GM20431 (cell line): ENCODE data around the gene HPSE2.

ENCODE experiments used
- in situ Hi-C: fragments of 300-500 bp; cut with MseI, MboI; formaldehyde crosslinking; loops from one replicate; pipeline ENCODE4 v1.15.0; 2020; ENCODE audit warnings: low sequenced_read_pairs; ENCODE audit not compliant: unreplicated experiment

The HPSE2 gene

DNA sequence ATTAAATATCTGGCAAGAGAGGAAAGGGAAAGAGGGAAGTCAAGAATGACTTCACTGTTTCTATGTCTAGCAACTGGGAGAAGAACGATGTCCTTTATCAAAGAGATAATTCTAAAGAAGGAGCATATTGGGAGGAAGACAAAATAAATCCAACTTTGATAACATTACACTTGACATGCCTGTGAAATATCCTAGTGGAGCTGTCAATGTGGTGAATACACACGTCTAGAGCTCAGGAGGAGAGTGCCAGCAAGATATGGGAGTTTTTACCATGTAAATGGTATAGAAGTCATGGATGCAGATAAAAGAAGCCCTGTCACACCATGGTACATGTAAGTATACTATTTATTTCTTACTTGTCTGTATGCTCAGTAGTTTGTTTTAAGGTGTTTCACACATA lies 356.7 kb downstream of the HPSE2 start:
- in situ Hi-C loops: no loop called here

DNA sequence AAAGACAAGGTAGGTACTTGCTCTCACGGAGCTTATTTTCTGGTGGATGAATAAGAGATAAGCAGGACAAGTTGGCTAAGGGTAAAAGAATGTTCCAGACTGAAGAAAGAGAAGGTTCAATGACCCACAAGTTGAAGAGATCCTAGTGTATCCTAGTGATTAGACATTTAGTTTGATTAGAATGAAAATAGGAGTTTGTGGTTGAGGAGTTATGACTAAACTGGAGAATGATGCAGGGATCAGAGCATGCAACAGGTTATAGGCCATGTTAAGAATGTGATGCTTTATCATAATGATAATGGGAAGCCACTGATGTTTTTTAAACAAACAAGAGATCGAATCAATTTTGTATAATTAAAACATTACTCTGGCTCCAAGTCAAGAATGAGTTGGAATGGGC lies 357.2 kb downstream of the HPSE2 start:
- in situ Hi-C loops: no loop called here

DNA sequence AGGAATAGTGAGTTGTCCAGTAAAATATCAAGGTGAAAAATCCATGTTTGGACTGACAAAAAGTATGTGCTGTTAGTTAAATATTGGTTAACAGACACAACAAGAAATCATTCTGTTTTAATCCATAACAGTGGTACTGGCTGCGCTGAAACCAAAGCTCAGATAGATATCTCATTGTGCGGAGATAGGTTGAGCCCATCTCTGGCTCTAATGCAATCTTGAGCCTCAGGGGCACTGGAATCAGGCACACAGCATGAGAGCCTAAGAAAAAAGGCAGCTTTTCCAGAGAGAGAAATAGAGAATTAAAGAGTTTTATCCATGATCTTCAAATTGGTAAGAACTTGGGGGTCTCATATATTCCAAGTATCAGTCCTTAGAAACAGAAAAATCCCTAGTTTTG lies 373.7 kb downstream of the HPSE2 start:
- in situ Hi-C loops: no loop called here

- in situ Hi-C loops: no loop called here
Measured at GRCh38 chr10:98858525-98858924, 377.1 kb downstream of the HPSE2 start.

DNA sequence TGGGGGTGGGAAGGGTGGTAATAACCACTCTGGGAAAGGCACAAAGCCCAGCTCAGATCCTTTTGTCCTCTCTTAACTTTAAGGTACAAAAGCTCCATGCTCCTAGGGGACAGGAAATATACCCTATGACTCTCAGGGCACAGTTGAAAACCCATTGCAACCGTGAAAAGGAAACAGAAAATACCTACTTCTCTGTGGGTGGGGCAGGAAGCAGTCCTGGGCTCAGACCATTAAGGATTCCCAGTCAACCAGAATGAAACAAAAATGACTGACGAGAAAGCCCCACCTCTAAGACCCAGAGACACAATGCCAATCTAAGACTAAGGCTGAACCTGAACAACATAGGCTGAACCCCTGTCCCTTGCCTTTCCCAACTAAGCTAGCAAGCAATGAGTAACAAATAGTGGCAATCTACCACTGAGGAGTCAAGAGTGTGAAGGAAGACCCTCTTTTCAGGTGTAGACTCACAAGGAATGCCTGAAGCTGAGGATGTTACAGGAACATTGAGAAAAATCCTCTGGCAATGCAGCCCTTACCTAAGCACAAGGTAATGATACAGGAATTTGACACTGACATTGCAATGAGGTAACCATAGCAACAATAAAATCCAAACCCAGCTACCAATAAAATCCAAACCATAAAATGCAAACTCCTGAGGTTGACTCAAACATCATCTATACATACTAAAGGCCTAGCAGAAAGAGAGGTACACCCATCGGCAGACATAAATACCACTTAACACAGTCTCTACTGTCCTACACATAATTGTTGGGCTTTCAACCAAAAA lies 380.1 kb downstream of the HPSE2 start:
- in situ Hi-C loops: no loop called here

GRCh38 chr10:98852686-98853085 lies 383.0 kb downstream of the HPSE2 start:
- in situ Hi-C loops: no loop called here

DNA sequence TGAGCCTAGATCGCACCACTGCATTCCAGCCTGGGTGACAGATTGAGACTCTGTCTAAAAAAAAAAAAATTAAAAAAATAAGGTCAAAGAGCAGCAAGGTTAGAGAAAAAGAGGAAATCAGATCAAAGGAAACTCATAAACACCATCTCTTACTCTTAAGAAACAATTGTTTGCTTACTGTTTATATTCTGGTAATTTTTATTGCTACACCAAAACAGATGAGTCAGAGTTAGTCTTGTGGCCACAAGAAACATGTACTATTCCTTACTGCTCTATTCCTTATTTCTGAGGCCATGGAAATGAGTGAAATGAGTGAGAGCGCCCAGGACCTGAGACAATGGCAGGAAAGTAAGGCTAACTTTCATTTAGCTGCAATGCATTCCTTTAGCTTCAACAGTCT lies 387.3 kb downstream of the HPSE2 start:
- in situ Hi-C loops: no loop called here

- in situ Hi-C loops: no loop called here
Measured at GRCh38 chr10:98846787-98847186, 388.9 kb downstream of the HPSE2 start.

GRCh38 chr10:98833542-98833941 lies 402.1 kb downstream of the HPSE2 start:
- in situ Hi-C loops: no loop called here

GRCh38 chr10:98832738-98833137 lies 402.9 kb downstream of the HPSE2 start:
- in situ Hi-C loops: no loop called here

- in situ Hi-C loops: no loop called here
Measured at GRCh38 chr10:98832196-98832595, 403.5 kb downstream of the HPSE2 start.

DNA sequence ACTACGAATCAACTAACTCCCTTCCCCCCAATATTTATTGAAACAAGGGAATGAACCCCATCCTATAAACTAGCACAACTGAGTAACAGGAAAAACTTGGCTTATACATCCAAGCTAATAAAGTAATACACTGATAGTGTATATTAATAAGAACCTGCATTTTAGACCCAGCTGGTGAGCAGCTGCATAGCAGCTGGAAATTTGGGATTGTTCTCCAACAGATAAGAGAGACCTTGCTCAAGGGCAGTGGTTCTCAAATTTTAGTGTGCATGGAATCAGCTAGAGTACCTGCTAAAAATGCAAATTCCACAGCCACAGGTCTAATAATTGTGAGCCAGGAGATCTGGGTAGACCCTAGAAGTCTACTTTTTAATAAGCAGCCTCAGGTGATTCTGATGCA lies 404.3 kb downstream of the HPSE2 start:
- in situ Hi-C loops: no loop called here

- in situ Hi-C loops: no loop called here
Measured at GRCh38 chr10:98825741-98826140, 409.9 kb downstream of the HPSE2 start.

GRCh38 chr10:98817396-98817795 lies 418.3 kb downstream of the HPSE2 start:
- in situ Hi-C loops: no loop called here

- in situ Hi-C loops: no loop called here
Measured at GRCh38 chr10:98815039-98815885, 420.4 kb downstream of the HPSE2 start.

DNA sequence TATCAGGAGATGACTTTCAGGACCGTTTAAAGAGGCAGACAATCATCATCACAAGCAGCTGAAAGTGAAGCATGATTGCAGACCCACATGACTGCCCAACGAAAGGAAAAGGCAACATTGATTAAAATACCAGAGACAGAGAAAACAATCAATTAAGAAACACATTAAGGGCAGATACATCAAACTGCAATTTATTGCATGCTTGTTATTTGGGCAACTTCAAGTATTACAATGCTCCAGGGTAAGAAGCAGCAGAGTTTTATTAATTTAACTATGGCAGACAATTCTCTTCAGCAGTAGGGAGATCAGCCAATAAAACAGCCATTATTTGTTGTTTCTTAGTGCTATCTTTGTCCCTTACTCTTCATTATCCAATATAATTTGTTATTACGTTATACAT lies 421.2 kb downstream of the HPSE2 start:
- in situ Hi-C loops: no loop called here

- in situ Hi-C loops: no loop called here
Measured at GRCh38 chr10:98808282-98808892, 427.3 kb downstream of the HPSE2 start.

DNA sequence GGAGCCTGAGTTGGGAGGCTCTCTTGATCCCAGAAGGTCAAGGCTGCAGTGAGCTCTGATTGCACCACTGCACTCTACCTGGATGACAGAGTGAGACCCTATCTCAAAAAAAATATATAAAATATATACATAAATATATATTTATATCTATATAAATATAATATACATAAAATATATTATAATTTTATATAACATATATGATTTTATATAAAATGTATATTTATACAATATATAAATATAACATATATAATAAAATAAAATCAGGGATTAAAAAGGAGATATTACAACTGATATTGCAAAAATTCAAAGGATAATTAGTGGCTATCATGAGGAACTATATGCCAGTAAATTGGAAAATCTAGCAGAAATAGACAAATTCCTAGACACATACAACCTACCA lies 435.4 kb downstream of the HPSE2 start:
- in situ Hi-C loops: no loop called here

DNA sequence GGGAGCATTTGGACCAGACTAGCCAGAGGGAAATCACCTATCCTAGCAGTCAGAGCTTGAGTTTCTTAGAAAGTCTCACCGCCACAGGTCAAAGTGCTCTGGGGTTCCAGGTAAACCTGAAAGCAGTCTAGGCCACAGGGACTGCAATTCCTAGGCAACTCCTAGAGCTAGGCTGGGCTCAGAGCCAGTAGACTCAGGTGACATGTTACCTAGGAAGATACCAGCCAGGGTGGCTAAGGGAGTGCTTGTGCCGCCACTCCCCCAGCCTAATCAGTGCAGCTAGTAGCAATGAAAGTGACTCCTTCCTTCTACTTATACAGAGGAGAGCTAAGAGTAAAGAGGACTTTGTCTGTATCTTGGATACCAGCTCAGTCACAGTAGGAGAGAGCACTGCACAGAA lies 440.2 kb downstream of the HPSE2 start:
- in situ Hi-C loops: no loop called here

DNA sequence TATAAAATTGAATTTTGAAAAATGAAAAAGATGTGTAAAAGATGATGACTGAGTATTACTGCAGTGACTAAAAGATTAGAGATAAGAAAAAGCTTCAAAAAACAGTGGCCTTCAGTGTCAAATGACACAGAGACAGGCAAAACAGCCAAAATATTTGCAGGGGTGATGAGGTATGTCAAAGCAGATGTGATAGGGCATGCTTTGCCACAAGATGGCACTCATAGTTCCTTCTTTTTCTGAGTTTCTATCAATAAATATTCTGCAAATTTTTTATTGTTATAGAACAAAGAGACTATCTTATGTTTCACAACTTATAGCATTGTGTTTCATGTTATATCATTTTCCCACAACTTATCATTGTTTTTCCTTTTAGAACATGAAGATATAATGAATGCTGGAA lies 444.8 kb downstream of the HPSE2 start:
- in situ Hi-C loops: no loop called here

GRCh38 chr10:98778277-98778759 lies 457.3 kb downstream of the HPSE2 start:
- in situ Hi-C loops: no loop called here
